ENCODE results near the gene C6orf52.
"Not testable (repeated sequence)": the region's sequence is repeated elsewhere in the genome, so short reads cannot be mapped to it uniquely, and the experiment has no call there.

The C6orf52 gene

GRCh38 chr6:10694302-10695085, at the start of gene C6orf52, which contains the start of gene PAK1IP1:
TSS of gene C6orf52 (minus strand) at chr6:10694616. CDS start at chr6:10687550, 7,066 bp downstream.
TSS of gene PAK1IP1 (plus strand) at chr6:10694972. CDS start at chr6:10694986, 14 bp downstream.
- peak; percentile 96 for DNase-seq

DNA sequence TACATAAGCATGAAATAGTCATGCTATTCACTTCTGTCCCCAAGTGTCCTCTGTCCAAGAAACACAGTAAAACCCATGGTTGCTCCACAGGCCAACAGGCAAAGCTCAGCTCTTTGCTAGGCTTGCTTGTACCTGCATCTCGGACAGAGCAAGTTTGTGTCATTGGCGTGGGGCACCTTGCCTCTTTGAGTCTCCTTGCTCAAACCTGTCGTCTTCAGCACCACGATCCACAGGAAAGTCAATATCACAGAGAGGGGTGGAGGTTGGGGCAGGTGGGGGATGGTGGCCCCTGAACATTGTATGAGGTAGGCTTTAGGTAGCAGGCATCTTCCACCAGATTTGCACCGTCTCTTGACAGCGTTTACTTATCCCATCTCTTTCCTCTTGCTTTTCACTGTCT, 49.1 kb upstream of the C6orf52 start:
- DNase-seq = no peak

GRCh38 chr6:10742251-10742650, 47.8 kb upstream of the C6orf52 start:
- no peak for DNase-seq

DNA sequence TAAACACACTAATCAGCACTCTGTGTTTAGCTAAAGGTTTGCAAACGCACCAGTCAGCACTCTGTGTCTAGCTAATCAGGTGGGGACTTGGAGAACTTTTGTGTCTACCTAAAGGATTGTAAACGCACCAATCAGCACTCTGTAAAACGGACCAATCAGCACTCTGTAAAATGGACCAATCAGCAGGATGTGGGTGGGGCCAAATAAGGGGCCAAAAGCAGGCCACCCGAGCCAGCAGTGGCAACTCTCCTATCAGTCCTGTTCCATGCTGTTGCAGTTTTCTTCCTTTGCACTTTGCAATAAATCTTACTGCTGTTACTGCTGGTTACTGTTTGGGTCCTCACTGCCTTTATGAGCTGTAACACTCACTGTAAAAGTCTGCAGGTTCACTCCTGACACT, 47.2 kb upstream of the C6orf52 start:
- not testable (repeated sequence) for DNase-seq

DNA sequence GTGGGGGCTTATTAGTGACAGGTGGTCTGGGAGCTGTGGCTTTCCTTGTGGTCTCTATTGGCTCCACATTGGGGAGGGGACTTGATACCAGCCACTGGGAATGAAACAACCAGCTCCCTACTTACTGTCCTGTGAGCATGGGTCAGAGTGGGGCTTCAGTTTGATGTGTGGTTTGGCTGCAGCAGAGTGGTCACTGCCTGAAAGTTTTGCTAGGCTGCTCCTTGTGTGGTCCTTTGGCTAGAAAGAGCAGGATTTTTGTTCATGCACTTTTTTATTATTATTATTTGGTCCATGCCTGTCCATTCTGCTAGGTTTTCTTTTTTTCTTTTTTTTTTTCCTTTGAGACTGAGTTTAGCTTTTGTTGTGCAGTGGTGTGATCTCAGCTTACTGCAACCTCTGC, 45.6 kb upstream of the C6orf52 start:
- no peak for DNase-seq

- DNase-seq = no peak
Observed at GRCh38 chr6:10736731-10737130, 42.3 kb upstream of the C6orf52 start.

DNA sequence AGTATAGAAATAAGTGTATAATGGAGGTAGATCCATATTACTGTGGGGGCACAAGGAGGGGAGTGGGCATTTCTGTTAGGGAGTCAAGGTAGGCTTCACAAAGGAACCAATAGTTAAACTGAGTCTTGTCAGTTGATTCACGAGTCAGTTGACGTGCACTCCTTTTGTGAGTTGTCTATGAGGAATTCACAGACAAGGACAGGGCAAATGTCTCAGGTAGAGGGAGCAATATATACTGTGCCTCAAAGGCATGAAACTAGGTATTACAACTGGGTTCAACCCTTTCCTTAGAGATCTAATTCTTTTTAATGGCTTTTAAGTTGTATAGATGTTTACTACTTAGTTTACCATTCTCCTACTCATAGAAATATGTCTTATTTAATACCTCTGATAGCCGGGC, 39.4 kb upstream of the C6orf52 start:
- no peak for DNase-seq

DNA sequence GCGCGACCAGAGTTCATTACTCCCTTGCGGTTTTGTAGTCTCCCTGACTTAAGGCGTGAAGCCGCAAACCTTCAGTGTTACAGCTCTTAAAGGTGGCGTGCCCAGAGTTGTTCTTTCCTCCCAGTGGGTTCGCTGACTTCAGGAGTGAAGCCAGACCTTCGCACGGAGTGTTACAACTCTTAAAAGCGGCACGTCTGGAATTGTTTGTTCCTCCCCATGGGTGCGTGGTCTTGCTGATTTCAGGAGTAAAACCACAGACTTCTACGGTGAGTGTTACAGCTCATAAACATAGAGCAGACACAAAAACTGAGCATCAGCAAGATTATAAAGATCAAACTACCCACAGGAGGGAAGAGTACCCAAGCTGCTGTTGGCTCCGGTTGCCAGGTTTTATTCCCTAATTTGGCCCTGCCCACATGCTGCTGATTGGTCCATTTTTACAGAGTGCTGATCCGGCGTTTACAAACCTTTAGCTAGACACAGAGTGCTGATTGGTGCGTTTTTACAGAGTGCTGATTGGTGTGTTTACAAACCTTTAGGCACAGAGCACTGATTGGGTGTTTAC, 38.8 kb upstream of the C6orf52 start:
- no peak for DNase-seq

GRCh38 chr6:10730254-10730653, 35.8 kb upstream of the C6orf52 start:
- DNase-seq = no peak

DNA sequence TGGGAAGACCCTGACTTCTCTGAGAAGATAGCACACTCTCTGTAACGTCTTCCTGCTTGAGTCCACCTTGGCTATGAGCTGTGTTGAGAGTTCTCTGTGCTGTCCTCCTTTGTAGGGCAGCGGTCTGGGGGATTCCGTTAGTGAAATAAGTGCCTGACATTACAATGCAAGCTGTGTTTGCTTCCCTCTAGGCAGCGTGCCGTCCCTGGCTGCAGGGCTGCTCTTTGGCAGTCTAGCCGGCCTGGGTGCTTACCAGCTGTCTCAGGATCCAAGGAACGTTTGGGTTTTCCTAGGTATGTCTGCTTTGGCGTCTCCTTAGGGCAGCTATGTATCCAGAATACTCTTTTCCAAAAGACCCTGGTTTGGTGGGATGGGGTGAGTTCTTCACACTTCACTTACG, 31.3 kb upstream of the C6orf52 start:
- no peak for DNase-seq

DNA sequence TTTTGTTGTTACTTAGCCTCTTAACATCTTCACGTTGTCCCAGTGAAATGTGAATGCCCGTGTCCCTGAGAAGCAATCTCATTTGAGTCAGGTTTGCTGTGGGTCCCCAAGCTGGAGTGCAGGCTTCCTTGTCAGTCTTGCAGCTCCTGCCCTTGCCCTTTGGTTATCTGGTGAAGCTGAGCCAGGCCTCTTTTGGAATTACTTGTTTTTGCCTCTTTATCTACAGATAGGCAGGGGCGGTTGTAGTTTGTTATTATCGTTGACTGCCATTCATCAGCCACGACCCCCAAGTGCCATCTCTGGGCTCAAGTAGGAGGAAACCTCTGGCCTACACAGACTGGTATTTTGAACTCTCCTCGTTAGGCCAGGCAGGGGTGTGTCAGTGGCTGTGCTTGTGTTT, 30.6 kb upstream of the C6orf52 start:
- no peak for DNase-seq

DNA sequence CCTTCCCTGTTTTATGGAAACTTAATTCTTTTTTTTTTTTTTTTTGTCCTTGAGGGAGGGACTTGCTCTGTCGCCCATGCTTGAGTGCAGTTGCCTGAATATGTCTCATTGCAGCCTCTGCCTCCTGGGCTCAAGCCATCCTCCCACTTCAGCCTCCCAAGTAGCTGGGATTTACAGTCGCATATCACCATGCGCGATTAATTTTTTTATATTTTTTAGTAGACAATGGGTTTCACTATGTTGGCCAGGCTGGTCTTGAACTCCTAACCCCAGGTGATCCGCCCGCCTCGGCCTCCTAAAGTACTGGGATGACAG, 29.1 kb upstream of the C6orf52 start:
- DNase-seq = no peak

DNA sequence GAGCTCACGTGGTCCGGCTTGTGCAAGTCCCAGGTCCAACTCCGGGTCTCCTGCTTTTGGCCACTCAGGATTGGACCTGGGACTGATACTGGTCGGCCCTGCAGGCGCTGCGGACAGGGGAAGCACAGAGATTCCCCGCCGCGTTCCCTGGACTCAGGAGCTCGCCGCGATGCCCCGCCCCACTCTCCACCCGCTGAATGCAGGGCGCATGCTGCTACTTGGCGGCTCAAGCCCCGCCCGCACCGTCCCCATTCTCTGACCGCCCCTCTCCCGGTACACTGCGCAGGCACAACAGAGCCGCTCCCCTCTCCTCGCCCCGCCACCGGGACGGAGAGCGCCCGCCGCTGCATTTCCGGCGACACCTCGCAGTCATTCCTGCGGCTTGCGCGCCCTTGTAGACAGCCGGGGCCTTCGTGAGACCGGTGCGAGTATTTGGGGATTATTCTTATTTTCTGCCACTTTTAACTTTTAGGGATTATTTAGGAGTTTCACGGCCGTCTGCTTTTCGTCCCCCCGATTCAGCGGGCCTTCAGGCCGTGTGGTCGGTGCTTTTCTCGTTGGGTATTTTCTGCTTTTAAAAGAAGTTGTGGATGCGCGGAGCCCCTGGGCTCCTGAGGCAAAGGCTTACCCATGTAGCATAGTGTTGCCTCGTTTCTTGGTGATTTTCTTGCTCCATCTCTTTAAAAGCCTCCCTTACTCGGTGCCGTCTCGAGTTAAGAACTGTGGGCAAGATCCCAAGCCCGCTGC, 28.6 kb upstream of the C6orf52 start, which contains the start of gene TMEM14C:
TSS of gene TMEM14C (plus strand) at position 251 of the 747 bp plus-strand sequence. CDS start 1,544 bp downstream, outside the sequence.
- DNase-seq = peak; percentile 99

- no peak for DNase-seq
Observed at GRCh38 chr6:10722570-10722819, 28.1 kb upstream of the C6orf52 start.

- no peak for DNase-seq
Observed at GRCh38 chr6:10721850-10722569, 27.6 kb upstream of the C6orf52 start.

DNA sequence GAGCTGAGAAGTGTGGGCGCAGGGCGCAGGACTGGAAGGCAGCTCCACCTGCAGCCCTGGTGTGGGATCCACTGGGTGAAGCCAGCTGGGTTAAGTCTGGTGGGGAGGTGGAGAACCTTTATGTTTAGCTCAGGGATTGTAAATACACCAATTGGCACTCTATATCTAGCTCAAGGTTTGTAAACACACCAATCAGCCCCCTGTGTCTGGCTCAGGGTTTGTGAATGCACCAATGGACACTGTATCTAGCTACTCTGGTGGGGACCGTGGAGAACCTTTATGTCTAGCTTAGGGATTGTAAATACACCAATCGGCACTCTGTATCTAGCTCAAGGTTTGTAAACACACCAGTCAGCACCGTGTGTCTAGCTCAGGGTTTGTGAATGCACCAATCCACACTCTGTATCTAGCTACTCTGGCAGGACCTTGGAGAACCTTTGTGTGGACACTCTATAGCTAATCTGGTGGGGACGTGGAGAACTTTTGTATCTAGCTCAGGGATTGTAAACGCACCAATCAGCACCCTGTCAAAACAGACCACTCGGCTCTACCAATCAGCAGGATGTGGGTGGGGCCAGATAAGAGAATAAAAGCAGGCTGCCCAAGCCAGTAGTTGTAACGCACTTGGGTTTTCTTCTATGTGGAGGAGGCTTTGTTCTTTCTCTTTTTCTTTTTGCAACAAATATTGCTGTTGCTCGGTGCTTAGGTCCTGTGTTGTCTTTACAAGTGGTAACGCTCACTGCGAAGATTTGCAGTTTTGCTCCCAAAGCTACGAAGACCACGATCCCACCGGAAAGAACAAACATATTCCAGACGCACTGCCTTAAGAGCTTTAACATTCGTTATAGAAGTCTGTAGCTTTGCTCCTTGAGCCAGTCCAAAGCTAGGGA, 26.8 kb upstream of the C6orf52 start:
- not testable (repeated sequence) for DNase-seq

GRCh38 chr6:10720265-10720959, 26.0 kb upstream of the C6orf52 start:
- DNase-seq = peak; percentile 56

DNA sequence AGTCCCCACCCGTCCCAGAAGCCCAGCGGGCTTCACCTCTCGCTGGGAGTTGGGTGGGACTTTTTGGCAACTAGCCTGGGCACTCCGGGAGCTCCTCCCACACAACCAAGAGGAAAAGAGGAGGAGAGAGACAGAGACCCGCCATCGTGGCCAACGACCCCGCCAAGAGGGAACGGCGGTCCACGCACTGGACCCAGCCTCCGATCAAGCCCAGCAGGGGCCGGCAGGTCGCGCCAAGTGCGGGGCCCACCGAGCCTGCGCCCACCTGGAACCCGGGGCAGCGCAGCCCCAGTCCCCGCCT, 25.5 kb upstream of the C6orf52 start:
- DNase-seq = peak; percentile 47

DNA sequence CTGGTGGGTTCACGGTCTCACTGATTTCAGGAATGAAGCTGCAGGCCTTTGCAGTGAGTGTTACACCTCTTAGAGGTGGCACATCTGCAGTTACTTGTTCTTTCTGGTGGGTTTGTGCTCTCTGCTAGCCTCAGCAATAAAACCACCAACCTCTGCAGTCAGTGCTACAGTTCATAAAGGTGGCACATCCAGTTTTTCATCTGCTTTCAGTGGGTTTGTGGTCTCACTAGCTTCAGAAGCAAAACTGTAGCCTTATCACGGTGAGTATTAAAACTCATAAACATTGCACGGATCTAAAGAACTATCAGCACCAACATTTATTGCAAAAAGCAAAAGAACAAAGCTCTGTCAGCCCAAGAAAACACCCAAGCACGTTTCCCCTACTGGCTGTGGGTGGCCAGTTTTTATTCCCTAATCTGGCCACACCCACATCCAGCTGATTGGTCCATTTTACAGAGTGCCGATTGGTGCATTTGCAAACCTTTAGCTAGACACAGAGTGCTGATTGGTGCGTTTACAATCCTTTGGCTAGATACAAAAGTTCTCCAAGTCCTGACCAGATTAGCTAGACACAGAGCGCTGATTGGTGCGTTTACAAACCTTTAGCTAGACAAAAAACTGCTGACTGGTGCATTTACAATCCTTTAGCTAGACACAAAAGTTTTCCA, 25.0 kb upstream of the C6orf52 start:
- no peak for DNase-seq

GRCh38 chr6:10713962-10714361, 19.5 kb upstream of the C6orf52 start:
- DNase-seq = no peak

GRCh38 chr6:10696655-10697054, 2.2 kb upstream of the C6orf52 start:
- no peak for DNase-seq
